ENCODE measurements around the gene CYP27B1. TPM values are rescaled to one million over a fixed set of nuclear protein-coding genes. Genes with fewer than 3 reads are reported as not detected.
"Not testable (repeated sequence)": the region's sequence is repeated elsewhere in the genome, so short reads cannot be mapped to it uniquely, and the experiment has no call there.

The CYP27B1 gene
- total RNA-seq, 1 experiment from 2014 or later: 7.0 TPM

- no peak for DNase-seq (ENCODE audit: low spot score)
These were observed 17.0 kb upstream of the CYP27B1 start for GRCh38 chr12:57783861-57784260.

- no peak for DNase-seq (ENCODE audit: low spot score)
These were observed 16.6 kb upstream of the CYP27B1 start for GRCh38 chr12:57783466-57783801.

GRCh38 chr12:57782608-57783465, 16.0 kb upstream of the CYP27B1 start, which contains the start of gene TSFM:
Gene TSFM (plus strand): TSS chr12:57782787. CDS start chr12:57782802, 15 bp downstream.
- peak; percentile 96 for DNase-seq (ENCODE audit: low spot score)

- DNase-seq (ENCODE audit: low spot score): no peak
These were observed 15.3 kb upstream of the CYP27B1 start for GRCh38 chr12:57782243-57782607.

- DNase-seq (ENCODE audit: low spot score): no peak
These were observed 14.9 kb upstream of the CYP27B1 start for GRCh38 chr12:57781801-57782200.

GRCh38 chr12:57781244-57781643, 14.4 kb upstream of the CYP27B1 start:
- no peak for DNase-seq (ENCODE audit: low spot score)

GRCh38 chr12:57780284-57780897, 13.5 kb upstream of the CYP27B1 start:
- no peak for DNase-seq (ENCODE audit: low spot score)

- DNase-seq (ENCODE audit: low spot score): no peak
These were observed 12.9 kb upstream of the CYP27B1 start for GRCh38 chr12:57779736-57780135.

- no peak for DNase-seq (ENCODE audit: low spot score)
These were observed 11.0 kb upstream of the CYP27B1 start for GRCh38 chr12:57777911-57778310.

- DNase-seq (ENCODE audit: low spot score): no peak
These were observed 10.5 kb upstream of the CYP27B1 start for GRCh38 chr12:57777367-57777766.

GRCh38 chr12:57776247-57776587, 9.3 kb upstream of the CYP27B1 start:
- no peak for DNase-seq (ENCODE audit: low spot score)

- DNase-seq (ENCODE audit: low spot score): no peak
These were observed 8.8 kb upstream of the CYP27B1 start for GRCh38 chr12:57775563-57776246.

GRCh38 chr12:57775044-57775443, 8.2 kb upstream of the CYP27B1 start:
- no peak for DNase-seq (ENCODE audit: low spot score)

- DNase-seq (ENCODE audit: low spot score): not testable (repeated sequence)
These were observed 7.8 kb upstream of the CYP27B1 start for GRCh38 chr12:57774634-57775033.

GRCh38 chr12:57772429-57773322, 5.8 kb upstream of the CYP27B1 start, which contains the start of gene EEF1AKMT3:
Gene EEF1AKMT3 (plus strand): TSS chr12:57772614. CDS start chr12:57772725, 111 bp downstream.
- DNase-seq (ENCODE audit: low spot score): peak; percentile 7

- DNase-seq (ENCODE audit: low spot score): peak; percentile 98
These were observed 5.1 kb upstream of the CYP27B1 start, which contains the start of gene METTL1 for GRCh38 chr12:57771873-57772428. Gene METTL1 (minus strand): TSS chr12:57772105. CDS start chr12:57772083, 22 bp downstream.

GRCh38 chr12:57771236-57771872, 4.5 kb upstream of the CYP27B1 start:
- DNase-seq (ENCODE audit: low spot score): peak; percentile 94

GRCh38 chr12:57770734-57771133, 3.9 kb upstream of the CYP27B1 start:
- no peak for DNase-seq (ENCODE audit: low spot score)

GRCh38 chr12:57769594-57769993, 2.7 kb upstream of the CYP27B1 start:
- no peak for DNase-seq (ENCODE audit: low spot score)

- DNase-seq (ENCODE audit: low spot score): no peak
These were observed 998 bp upstream of the CYP27B1 start for GRCh38 chr12:57767876-57768275.

GRCh38 chr12:57767305-57767698, 424 bp upstream of the CYP27B1 start:
- no peak for DNase-seq (ENCODE audit: low spot score)
